Type B pancreatic cell (in vitro differentiated cells): ENCODE results near the gene TRAF6. TPM values are rescaled to one million over a fixed set of nuclear protein-coding genes. Genes with fewer than 3 reads are reported as not detected.
A peak's percentile ranks its signal among the peaks of the same experiment; 100 is the strongest.

Experiments
- DNase-seq: peaks from one replicate; pipeline ENCODE4 v3.0.0; 2021; ENCODE audit warnings: mixed read lengths; ENCODE audit not compliant: unreplicated experiment; ENCODE audit errors: extremely low spot score
- H3K27ac Mint-ChIP-seq: 2 replicates; pipeline ENCODE4 v1.8.0; 2021; ENCODE audit warnings: mild to moderate bottlenecking, mixed read lengths
- H3K27me3 Mint-ChIP-seq: 2 replicates; pipeline ENCODE4 v1.8.0; 2021; ENCODE audit warnings: mixed read lengths
- H3K36me3 Mint-ChIP-seq: 2 replicates; pipeline ENCODE4 v1.8.0; 2021; ENCODE audit warnings: mixed read lengths
- H3K4me1 Mint-ChIP-seq: one replicate; pipeline ENCODE4 v1.8.0; 2021; ENCODE audit warnings: mixed read lengths; ENCODE audit not compliant: unreplicated experiment
- H3K4me3 Mint-ChIP-seq: 2 replicates; pipeline ENCODE4 v1.8.0; 2021; ENCODE audit warnings: mild to moderate bottlenecking, mixed read lengths
- H3K9me3 Mint-ChIP-seq: 2 replicates; pipeline ENCODE4 v1.8.0; 2021; ENCODE audit warnings: mixed read lengths
- CTCF ChIP-seq: fragments of 200-600 bp; sonication (generic); conservative IDR thresholded peaks from 2 replicates; pipeline ENCODE4 v1.5.0; 2021; ENCODE audit warnings: antibody characterized with exemption, mild to moderate bottlenecking
- total RNA-seq: library from RNA; stranded (reverse); gene quantifications from 2 replicates; pipeline ENCODE4 v1.2.1, GENCODE V29; 2021; ENCODE audit warnings: low replicate concordance

Gene TRAF6
- total RNA-seq, 1 donor from 2014 or later = 15.0 TPM

- H3K4me1 Mint-ChIP-seq = no peaks in the 10 kb centered on the region
- H3K36me3 Mint-ChIP-seq = peaks cover 3% of the 10 kb centered on the region
- peaks cover 4% of the 10 kb centered on the region for H3K27me3 Mint-ChIP-seq
- no peak overlapping the region for H3K4me3 Mint-ChIP-seq
- no peak overlapping the region for H3K27ac Mint-ChIP-seq
- H3K9me3 Mint-ChIP-seq = no peaks in the 10 kb centered on the region
- no peak for TF ChIP-seq CTCF
- no peak for DNase-seq
Measured at GRCh38 chr11:36462321-36462720, 47.8 kb downstream of the TRAF6 start.

- TF ChIP-seq CTCF = no peak
- H3K27ac Mint-ChIP-seq = no peak overlapping the region
- peak; percentile 27 for DNase-seq
- peaks cover 3% of the 10 kb centered on the region for H3K4me1 Mint-ChIP-seq
- H3K27me3 Mint-ChIP-seq = peaks cover 4% of the 10 kb centered on the region
- no peaks in the 10 kb centered on the region for H3K9me3 Mint-ChIP-seq
- H3K4me3 Mint-ChIP-seq = no peak overlapping the region
- peaks cover 3% of the 10 kb centered on the region for H3K36me3 Mint-ChIP-seq
Measured at GRCh38 chr11:36460220-36460619, 49.9 kb downstream of the TRAF6 start.

- H3K36me3 Mint-ChIP-seq = peaks cover 3% of the 10 kb centered on the region
- TF ChIP-seq CTCF = no peak
- H3K4me1 Mint-ChIP-seq = peaks cover 13% of the 10 kb centered on the region
- H3K4me3 Mint-ChIP-seq = no peak overlapping the region
- DNase-seq = peak; percentile 29
- peaks cover 4% of the 10 kb centered on the region for H3K27me3 Mint-ChIP-seq
- H3K9me3 Mint-ChIP-seq = no peaks in the 10 kb centered on the region
- H3K27ac Mint-ChIP-seq = no peak overlapping the region
Measured at GRCh38 chr11:36459046-36459445, 51.0 kb downstream of the TRAF6 start.

GRCh38 chr11:36458129-36458915, 51.8 kb downstream of the TRAF6 start:
- peaks cover 18% of the 10 kb centered on the region for H3K4me1 Mint-ChIP-seq
- H3K27me3 Mint-ChIP-seq = peaks cover 4% of the 10 kb centered on the region
- no peaks in the 10 kb centered on the region for H3K9me3 Mint-ChIP-seq
- H3K27ac Mint-ChIP-seq = no peak overlapping the region
- no peak overlapping the region for H3K4me3 Mint-ChIP-seq
- peak; percentile 50 for DNase-seq
- peaks cover under 1% of the 10 kb centered on the region for H3K36me3 Mint-ChIP-seq
- TF ChIP-seq CTCF = no peak

- Mint-ChIP-seq H3K36me3 (peaks cover 4% of the 10 kb centered on the region), H3K27ac (no peak overlapping the region), H3K4me1 (peaks cover 31% of the 10 kb centered on the region), H3K27me3 (peaks cover 4% of the 10 kb centered on the region), H3K9me3 (no peaks in the 10 kb centered on the region), H3K4me3 (no peak overlapping the region)
- no peak for TF ChIP-seq CTCF
- DNase-seq = peak; percentile 47
Measured at GRCh38 chr11:36456156-36456555, 53.9 kb downstream of the TRAF6 start.
